ENCODE data around the gene GPR89B.
"Not testable (repeated sequence)": the region's sequence is repeated elsewhere in the genome, so short reads cannot be mapped to it uniquely, and the experiment has no call there.

DNA sequence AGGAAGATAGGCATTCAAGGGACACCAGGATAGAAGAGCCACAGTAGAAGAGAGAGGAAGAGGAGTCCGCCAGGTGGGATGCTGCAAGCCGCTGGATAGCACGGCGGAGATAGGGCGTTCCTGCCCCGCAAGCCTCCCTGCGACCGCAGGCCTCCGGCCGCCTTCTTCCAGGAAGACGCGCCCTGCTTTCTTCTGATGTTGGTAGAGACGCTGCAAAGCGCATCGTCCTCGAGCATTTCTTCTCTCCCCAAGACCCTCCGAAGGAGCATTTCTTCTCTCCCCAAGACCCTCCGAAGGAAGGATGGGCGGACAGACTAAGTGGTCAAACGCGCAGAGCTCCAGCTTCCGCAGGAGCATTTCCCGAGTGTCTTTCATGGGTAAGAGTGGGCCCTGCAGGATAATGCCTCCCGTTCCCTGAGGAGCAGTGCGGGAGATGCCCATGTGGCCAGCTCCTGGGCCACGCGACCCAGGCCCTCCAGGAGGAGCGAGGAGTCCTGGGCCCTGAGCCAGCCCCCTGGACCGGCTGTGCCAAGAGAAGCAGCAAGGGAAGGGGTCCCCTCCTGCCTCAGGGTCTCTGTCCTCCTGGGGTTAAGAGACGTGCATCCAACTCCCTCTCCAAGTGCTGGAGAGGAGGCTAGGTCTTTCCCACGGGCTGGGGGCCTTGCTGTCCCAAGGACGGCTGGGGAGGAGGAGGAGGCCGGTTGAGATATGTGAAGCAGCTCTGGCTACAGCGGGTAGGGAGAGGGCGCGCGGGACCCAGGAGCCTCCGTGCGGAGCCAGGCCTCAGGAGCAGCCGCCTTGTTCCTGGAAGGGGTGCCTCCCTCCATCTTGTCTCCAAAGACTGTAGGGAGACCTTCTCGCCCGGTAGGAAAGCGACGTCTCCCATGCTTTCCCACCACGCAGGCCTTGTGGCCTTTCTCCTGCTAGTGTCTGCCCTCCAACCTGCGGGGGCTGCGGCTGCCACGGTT, 85.2 kb downstream of the GPR89B start:
- TF ChIP-seq, protein P1, sequence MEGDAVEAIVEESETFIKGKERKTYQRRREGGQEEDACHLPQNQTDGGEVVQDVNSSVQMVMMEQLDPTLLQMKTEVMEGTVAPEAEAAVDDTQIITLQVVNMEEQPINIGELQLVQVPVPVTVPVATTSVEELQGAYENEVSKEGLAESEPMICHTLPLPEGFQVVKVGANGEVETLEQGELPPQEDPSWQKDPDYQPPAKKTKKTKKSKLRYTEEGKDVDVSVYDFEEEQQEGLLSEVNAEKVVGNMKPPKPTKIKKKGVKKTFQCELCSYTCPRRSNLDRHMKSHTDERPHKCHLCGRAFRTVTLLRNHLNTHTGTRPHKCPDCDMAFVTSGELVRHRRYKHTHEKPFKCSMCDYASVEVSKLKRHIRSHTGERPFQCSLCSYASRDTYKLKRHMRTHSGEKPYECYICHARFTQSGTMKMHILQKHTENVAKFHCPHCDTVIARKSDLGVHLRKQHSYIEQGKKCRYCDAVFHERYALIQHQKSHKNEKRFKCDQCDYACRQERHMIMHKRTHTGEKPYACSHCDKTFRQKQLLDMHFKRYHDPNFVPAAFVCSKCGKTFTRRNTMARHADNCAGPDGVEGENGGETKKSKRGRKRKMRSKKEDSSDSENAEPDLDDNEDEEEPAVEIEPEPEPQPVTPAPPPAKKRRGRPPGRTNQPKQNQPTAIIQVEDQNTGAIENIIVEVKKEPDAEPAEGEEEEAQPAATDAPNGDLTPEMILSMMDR (conservative IDR thresholded peaks at IDR 0.05 in 1 of 2, IDR thresholded peaks at IDR 0.05 in 1 of 2; ENCODE audit: low read depth in 1 of 2, low read length in 2 of 2), result not testable (repeated sequence)
- not testable (repeated sequence) for TF ChIP-seq EZH2 (IDR thresholded peaks at IDR 0.05; ENCODE audit: low read length, missing control alignments)
